K562 (cell line): ENCODE data around the gene PRM3. TPM values are rescaled to one million over a fixed set of nuclear protein-coding genes. Genes with fewer than 3 reads are reported as not detected.

Source experiments
- CGGBP1 ChIP-seq: fragments of 250-450 bp; sonication (Bioruptor Pico); IDR thresholded peaks from 2 replicates; pipeline ENCODE4 v1.9.0; 2021; ENCODE audit warnings: mild to moderate bottlenecking
- ETV6 ChIP-seq, 3 experiments: fragments of 150-350 bp in 1 of 3; sonication (generic) in 1 of 3; formaldehyde crosslinking in 1 of 3; IDR thresholded peaks; 2 replicates each; pipeline versions ENCODE4 v1.6.1 to v1.8.0; 2014 to 2022; ENCODE audit warnings: borderline replicate concordance in 2 of 3, low read depth in 2 of 3, antibody characterized with exemption in 1 of 3, low read length in 1 of 3, mild to moderate bottlenecking in 1 of 3, missing genetic modification reagents in 1 of 3
- GTF2E2 ChIP-seq: fragments of 200-800 bp; sonication (Bioruptor generic); IDR thresholded peaks from 2 replicates; pipeline ENCODE4 v1.6.1; 2016; ENCODE audit warnings: missing genetic modification characterization, missing compliant biosample characterization
- HDAC1 ChIP-seq, 2 experiments: fragments of 450-650 bp; IDR thresholded peaks; 2 replicates each; pipeline ENCODE4 v1.6.1; 2016 to 2017; ENCODE audit warnings: inconsistent platforms in 1 of 2, mild to moderate bottlenecking in 1 of 2, moderate library complexity in 1 of 2
- HMBOX1 ChIP-seq: sonication (generic); IDR thresholded peaks from 2 replicates; pipeline ENCODE4 v1.6.1; 2016
- HMGXB4 ChIP-seq: sonication (generic); formaldehyde crosslinking; IDR thresholded peaks from 2 replicates; pipeline ENCODE4 v1.8.1; 2023; ENCODE audit warnings: mild to moderate bottlenecking, missing genetic modification reagents
- IFI16 ChIP-seq: fragments of 250-450 bp; sonication (Bioruptor Pico); IDR thresholded peaks from 2 replicates; pipeline ENCODE4 v2.1.2; 2022; ENCODE audit warnings: mild to moderate bottlenecking, inconsistent platforms
- JUNB ChIP-seq: fragments of 450-650 bp; formaldehyde crosslinking; conservative IDR thresholded peaks from 2 replicates; pipeline ENCODE4 v1.4.0; 2020; ENCODE audit warnings: mild to moderate bottlenecking
- NELFE ChIP-seq: IDR thresholded peaks from 2 replicates; pipeline ENCODE4 v1.6.1; 2011; ENCODE audit warnings: mild to moderate bottlenecking; ENCODE audit not compliant: insufficient read depth, insufficient read length
- NFE2 ChIP-seq: IDR thresholded peaks from 2 replicates; pipeline ENCODE4 v1.6.1; 2014; ENCODE audit warnings: antibody characterized with exemption, low read depth
- NFIX ChIP-seq: fragments of 250-450 bp; sonication (Bioruptor Pico); IDR thresholded peaks from 2 replicates; pipeline ENCODE4 v1.4.0; 2020; ENCODE audit warnings: low read depth, mild to moderate bottlenecking, moderate library complexity
- RERE ChIP-seq: sonication (generic); formaldehyde crosslinking; IDR thresholded peaks from 2 replicates; pipeline ENCODE4 v1.8.0; 2023; ENCODE audit warnings: missing genetic modification reagents, mild to moderate bottlenecking, borderline replicate concordance
- STAT6 ChIP-seq: sonication (generic); formaldehyde crosslinking; IDR thresholded peaks from 2 replicates; pipeline ENCODE4 v1.8.1; 2023; ENCODE audit warnings: mild to moderate bottlenecking, missing genetic modification reagents
- ZBTB43 ChIP-seq: sonication (generic); formaldehyde crosslinking; IDR thresholded peaks from 2 replicates; pipeline ENCODE4 v1.8.0; 2023; ENCODE audit warnings: mild to moderate bottlenecking, missing genetic modification reagents
- ZNF133 ChIP-seq: fragments of 250-450 bp; sonication (Bioruptor Pico); IDR thresholded peaks from 2 replicates; pipeline ENCODE4 v1.4.0; 2020; ENCODE audit warnings: mild to moderate bottlenecking
- polyA plus RNA-seq, 8 experiments: library from polyadenylated mRNA; depleted of rRNA in 4 of 8; stranded (reverse) in 5 of 8; unstranded in 3 of 8; fragments of >200 nt; fragmentation: Nextera tagmentation in 2 of 8; fragmentation: Illumina TruSeq in 1 of 8; extraction: Ambion mirVana in 2 of 8; extraction: Trizol in 1 of 8; gene quantifications; 2 replicates each; pipeline versions ENCODE4 v1.2.1 to v1.2.3, GENCODE V29; 2011 to 2014; ENCODE audit warnings: inconsistent platforms in 1 of 8, missing spikeins in 1 of 8
- total RNA-seq, 7 experiments: library from RNA; depleted of rRNA in 6 of 7; stranded (reverse); fragments of >200 nt in 6 of 7; fragmentation: Illumina TruSeq in 2 of 7; extraction: Trizol in 2 of 7; gene quantifications; 2 replicates each; pipeline versions ENCODE4 v1.2.1 to v1.2.3, GENCODE V29; 2011 to 2021; ENCODE audit warnings: low replicate concordance in 1 of 7

Gene PRM3
- total and polyA plus RNA-seq, 9 of the 15 experiments (the other 6 are each of a cell fraction or from before 2014, with no cell fraction given) = not detected

- TF ChIP-seq RERE (no peak), GTF2E2 (tag) (no peak), HMBOX1 (no peak), NFE2 (no peak), ETV6 (IDR thresholded peaks at IDR 0.05; ENCODE audit: borderline replicate concordance in 1 of 2, low read depth in 2 of 2, low read length in 1 of 2) (no peak), ETV6 (CRISPR knock-in tag; IDR thresholded peaks at IDR 0.05; ENCODE audit: borderline replicate concordance) (no peak), HDAC1 (IDR thresholded peaks at IDR 0.05) (peak in 1 of 2 experiments; percentile 67; a peak in 2 of 4 replicates), NFIX (CRISPR knock-in tag) (no peak), STAT6 (CRISPR knock-in tag) (no peak), ZBTB43 (CRISPR knock-in tag) (no peak), NELFE (no peak), ZNF133 (CRISPR knock-in tag) (no peak), CGGBP1 (CRISPR knock-in tag) (no peak), IFI16 (no peak), HMGXB4 (no peak), JUNB (CRISPR knock-in tag) (no peak)
These were observed 16.7 kb downstream of the PRM3 start (continued) for GRCh38 chr16:11256661-11257130.
